Breast epithelium (tissue), 4 donors: ENCODE data around the gene SREK1. TPM values are rescaled to one million over a fixed set of nuclear protein-coding genes. Genes with fewer than 3 reads are reported as not detected.

Experiments used
- DNase-seq, 2 donors: peaks; one replicate each; pipeline ENCODE4 v3.0.0-alpha.2; 2019; ENCODE audit warnings: low spot score in 2 of 2
- H3K27ac ChIP-seq, 2 donors: fragments of 200-600 bp; sonication (generic) in 1 of 2; one replicate each; pipeline ENCODE4 v1.5.1; 2016 to 2019; ENCODE audit warnings: mild to moderate bottlenecking in 1 of 2
- H3K27me3 ChIP-seq, 2 donors: fragments of 200-600 bp; sonication (generic) in 1 of 2; one replicate each; pipeline versions ENCODE4 v1.5.1 to v1.6.0; 2017 to 2019; ENCODE audit warnings: control low read depth in 1 of 2, mild to moderate bottlenecking in 1 of 2
- H3K36me3 ChIP-seq: fragments of 200-600 bp; one replicate; pipeline ENCODE4 v1.5.1; 2019
- H3K4me1 ChIP-seq, 2 donors: fragments of 200-600 bp; sonication (generic); one replicate each; pipeline ENCODE4 v1.5.1; 2016 to 2019; ENCODE audit warnings: control low read depth in 1 of 2
- H3K4me3 ChIP-seq, 3 donors: fragments of 200-600 bp; sonication (generic); 1 replicate in 2 of 3; 2 replicates in 1 of 3; pipeline ENCODE4 v1.5.1; 2016 to 2019; ENCODE audit warnings: mild to moderate bottlenecking in 3 of 3, moderate library complexity in 2 of 3
- H3K9me3 ChIP-seq, 2 donors: fragments of 200-600 bp; sonication (generic) in 1 of 2; one replicate each; pipeline ENCODE4 v1.5.1; 2016 to 2019; ENCODE audit warnings: control low read depth in 1 of 2
- POLR2A ChIP-seq: fragments of 450-650 bp; IDR thresholded peaks from one replicate; pipeline ENCODE4 v1.6.1; 2016; ENCODE audit warnings: antibody characterized with exemption, mild to moderate bottlenecking, moderate library complexity
- POLR2AphosphoS5 ChIP-seq, 3 donors: sonication (generic); formaldehyde crosslinking; IDR thresholded peaks; one replicate each; pipeline ENCODE4 v1.6.1; 2017; ENCODE audit warnings: antibody characterized with exemption in 3 of 3
- intact Hi-C: fragments of 100-400 bp; cut with DNase I; formaldehyde crosslinking; loops from one replicate; pipeline ENCODE4 v1.15.1; 2023; ENCODE audit warnings: low total_unique reads
- total RNA-seq, 3 donors: library from RNA; depleted of rRNA; stranded (reverse); fragments of >200 nt; gene quantifications; one replicate each; pipeline ENCODE4 v1.1.0, GENCODE V29; 2016
- TF ChIP-seq, protein P1 (sequence below), 3 donors: fragments of 450-650 bp; IDR thresholded peaks; one replicate each; pipeline ENCODE4 v1.5.1; 2016 to 2017; ENCODE audit warnings: antibody characterized with exemption in 3 of 3, mild to moderate bottlenecking in 3 of 3, moderate library complexity in 3 of 3

The SREK1 gene
- total RNA-seq, 3 donors from 2014 or later, result 91.2 to 170 (median 123) TPM

DNA sequence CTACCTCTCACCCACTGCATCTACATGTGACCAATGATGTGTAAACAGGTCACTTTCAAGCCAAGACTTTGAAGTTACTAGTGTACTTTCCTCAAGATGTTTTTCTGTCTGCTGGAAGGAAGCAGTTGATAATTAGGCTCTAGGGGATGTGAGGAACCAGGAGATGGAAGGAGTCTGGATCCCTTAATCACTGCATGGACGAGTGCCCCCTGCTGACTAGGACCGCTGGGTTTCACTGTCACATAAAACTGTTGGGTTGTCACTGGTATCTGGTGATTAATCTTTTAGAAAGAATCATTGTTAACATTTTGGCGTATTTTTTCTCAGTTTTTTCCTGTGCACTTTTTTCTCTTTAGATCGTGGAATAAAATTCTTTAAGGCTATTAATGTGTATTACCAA, 79.5 kb downstream of the SREK1 start:
- H3K9me3 ChIP-seq, result no peaks in the 10 kb centered on the region
- intact Hi-C loops, result loop anchor here (5.0 kb wide), 1 partner anchor 124 kb away; no protein-coding TSS in a partner anchor
- H3K27ac ChIP-seq, result no peak overlapping the region
- H3K4me3 ChIP-seq, result no peak overlapping the region
- TF ChIP-seq POLR2AphosphoS5 (IDR thresholded peaks at IDR 0.05), result no peak
- TF ChIP-seq POLR2A, result no peak
- TF ChIP-seq, protein P1, sequence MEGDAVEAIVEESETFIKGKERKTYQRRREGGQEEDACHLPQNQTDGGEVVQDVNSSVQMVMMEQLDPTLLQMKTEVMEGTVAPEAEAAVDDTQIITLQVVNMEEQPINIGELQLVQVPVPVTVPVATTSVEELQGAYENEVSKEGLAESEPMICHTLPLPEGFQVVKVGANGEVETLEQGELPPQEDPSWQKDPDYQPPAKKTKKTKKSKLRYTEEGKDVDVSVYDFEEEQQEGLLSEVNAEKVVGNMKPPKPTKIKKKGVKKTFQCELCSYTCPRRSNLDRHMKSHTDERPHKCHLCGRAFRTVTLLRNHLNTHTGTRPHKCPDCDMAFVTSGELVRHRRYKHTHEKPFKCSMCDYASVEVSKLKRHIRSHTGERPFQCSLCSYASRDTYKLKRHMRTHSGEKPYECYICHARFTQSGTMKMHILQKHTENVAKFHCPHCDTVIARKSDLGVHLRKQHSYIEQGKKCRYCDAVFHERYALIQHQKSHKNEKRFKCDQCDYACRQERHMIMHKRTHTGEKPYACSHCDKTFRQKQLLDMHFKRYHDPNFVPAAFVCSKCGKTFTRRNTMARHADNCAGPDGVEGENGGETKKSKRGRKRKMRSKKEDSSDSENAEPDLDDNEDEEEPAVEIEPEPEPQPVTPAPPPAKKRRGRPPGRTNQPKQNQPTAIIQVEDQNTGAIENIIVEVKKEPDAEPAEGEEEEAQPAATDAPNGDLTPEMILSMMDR (IDR thresholded peaks at IDR 0.05), result no peak
- H3K27me3 ChIP-seq, result no peaks in the 10 kb centered on the region
- H3K4me1 ChIP-seq, result no peaks in the 10 kb centered on the region
- H3K36me3 ChIP-seq, result no peaks in the 10 kb centered on the region
- no peak for DNase-seq

DNA sequence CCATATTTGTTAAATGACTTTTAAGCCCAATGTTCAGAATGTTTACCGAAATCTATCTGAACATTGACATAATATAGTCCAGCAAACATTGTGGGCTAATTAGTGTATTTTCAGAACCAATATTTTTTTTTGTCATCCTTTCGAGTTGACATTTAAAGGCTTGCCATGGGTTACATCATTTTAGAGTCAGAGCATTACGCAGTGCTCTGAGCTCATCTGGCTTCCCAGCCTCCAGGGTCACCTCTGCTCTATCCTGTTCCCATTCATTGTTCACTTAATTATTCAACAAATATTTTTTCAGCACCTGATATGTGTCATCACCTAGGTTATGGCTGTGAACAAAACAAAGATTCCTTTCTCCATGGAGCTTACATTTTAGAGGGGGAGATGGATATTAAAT, 80.2 kb downstream of the SREK1 start:
- TF ChIP-seq POLR2A (no peak), POLR2AphosphoS5 (IDR thresholded peaks at IDR 0.05) (no peak)
- TF ChIP-seq, protein P1 (IDR thresholded peaks at IDR 0.05), result no peak
- Histone ChIP-seq H3K36me3 (no peaks in the 10 kb centered on the region), H3K4me3 (no peak overlapping the region), H3K27ac (no peak overlapping the region), H3K4me1 (no peaks in the 10 kb centered on the region), H3K9me3 (no peaks in the 10 kb centered on the region), H3K27me3 (no peaks in the 10 kb centered on the region)
- intact Hi-C loops, result loop anchor here (5.0 kb wide), 1 partner anchor 123 kb away; no protein-coding TSS in a partner anchor
- no peak for DNase-seq

DNA sequence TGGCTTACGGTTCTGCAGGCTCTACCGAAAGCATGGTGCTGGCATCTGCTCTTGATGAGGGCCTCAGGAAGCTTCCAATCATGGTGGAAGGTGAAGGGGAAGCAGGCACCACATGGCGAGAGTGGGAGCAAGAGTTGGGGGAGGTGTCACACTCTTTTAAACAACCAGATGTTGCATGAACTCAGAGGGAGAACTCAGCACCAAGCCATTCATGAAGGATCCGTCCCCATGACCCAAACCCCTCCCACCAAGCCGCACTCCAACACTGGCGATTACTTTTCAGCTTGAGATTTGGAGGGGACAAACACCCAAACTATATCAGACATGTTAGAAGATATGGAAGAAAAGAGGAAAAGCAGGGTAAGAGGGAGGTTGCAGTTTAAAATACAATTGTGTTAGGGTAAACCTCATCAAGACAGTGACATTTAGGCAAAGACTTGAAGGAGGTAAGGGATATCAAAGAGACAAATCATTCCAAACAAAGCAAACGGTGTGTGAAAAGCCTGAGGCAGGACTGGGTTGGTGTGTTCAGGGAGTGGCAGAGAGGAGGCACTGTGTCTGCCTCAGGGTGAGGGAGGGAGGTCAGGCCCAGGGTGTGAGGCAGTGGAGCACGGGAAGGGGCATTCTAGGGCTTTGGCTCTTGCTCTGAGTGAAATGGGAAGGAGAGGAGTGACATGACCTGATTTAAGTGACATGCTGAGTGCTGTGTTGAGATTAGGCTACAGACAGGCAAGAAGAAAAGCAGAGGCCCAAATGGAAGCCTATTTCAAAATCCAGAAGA, 80.9 kb downstream of the SREK1 start:
- no peak for DNase-seq

DNA sequence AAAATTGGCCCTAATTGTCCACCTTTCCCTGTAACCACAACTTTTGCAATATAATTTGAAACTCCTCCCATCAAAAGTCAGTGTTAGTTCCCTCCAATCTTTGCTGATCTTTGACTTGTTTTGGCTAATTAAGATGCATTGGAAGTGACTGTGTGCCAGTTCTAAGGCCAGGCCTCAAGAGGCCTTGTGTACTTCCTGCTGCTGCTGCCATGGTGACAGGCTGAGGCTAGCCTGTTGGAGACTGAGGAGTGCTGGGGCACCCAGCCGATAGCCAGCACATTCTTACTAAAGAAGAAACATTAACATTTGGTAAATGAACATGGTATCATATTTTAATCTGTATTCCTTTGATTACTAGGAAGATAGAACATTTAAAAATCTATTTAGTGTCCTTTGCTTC, 86.5 kb downstream of the SREK1 start:
- no peak for DNase-seq
- no peaks in the 10 kb centered on the region for H3K36me3 ChIP-seq
- TF ChIP-seq POLR2A, result no peak
- TF ChIP-seq, protein P1 (IDR thresholded peaks at IDR 0.05), result no peak
- no peaks in the 10 kb centered on the region for H3K27me3 ChIP-seq
- H3K4me1 ChIP-seq, result no peaks in the 10 kb centered on the region
- H3K9me3 ChIP-seq, result no peaks in the 10 kb centered on the region
- intact Hi-C loops, result no loop called here
- H3K4me3 ChIP-seq, result no peak overlapping the region
- no peak overlapping the region for H3K27ac ChIP-seq

More for the DNA sequence above, 80.9 kb downstream of the SREK1 start:
- no peak overlapping the region for H3K27ac ChIP-seq
- no peaks in the 10 kb centered on the region for H3K9me3 ChIP-seq
- no peaks in the 10 kb centered on the region for H3K36me3 ChIP-seq
- no peaks in the 10 kb centered on the region for H3K27me3 ChIP-seq
- no peak overlapping the region for H3K4me3 ChIP-seq
- H3K4me1 ChIP-seq, result no peaks in the 10 kb centered on the region
- TF ChIP-seq, protein P1 (IDR thresholded peaks at IDR 0.05), result no peak
- TF ChIP-seq POLR2A, result no peak
- no peak for TF ChIP-seq POLR2AphosphoS5 (IDR thresholded peaks at IDR 0.05)
- intact Hi-C loops, result loop anchor here (5.0 kb wide), 2 partner anchors 122 to 442 kb away; no protein-coding TSS in a partner anchor

DNA sequence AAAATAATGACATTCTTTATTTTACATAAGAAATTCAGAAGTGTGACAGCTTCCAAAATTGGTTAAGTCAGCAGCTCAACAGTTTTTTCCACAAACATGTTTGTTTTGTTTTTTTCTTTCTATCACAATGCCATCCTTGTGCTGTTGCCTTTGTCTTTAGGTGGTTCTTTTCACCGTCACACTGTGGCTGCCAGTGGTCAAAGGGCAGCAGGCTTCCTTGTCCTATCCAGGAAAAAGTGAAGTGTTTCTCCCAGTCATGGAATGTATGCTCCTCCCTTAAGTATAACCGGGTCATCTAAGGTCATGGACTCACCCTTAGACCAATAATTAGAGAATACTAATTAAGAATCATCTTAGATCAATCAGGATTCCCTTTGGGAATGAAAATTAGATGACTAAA, 87.4 kb downstream of the SREK1 start:
- intact Hi-C loops, result no loop called here
- H3K9me3 ChIP-seq, result no peaks in the 10 kb centered on the region
- TF ChIP-seq POLR2AphosphoS5 (IDR thresholded peaks at IDR 0.05), result no peak
- TF ChIP-seq POLR2A, result no peak
- TF ChIP-seq, protein P1 (IDR thresholded peaks at IDR 0.05), result no peak
- H3K4me3 ChIP-seq, result no peak overlapping the region
- H3K27me3 ChIP-seq, result no peaks in the 10 kb centered on the region
- H3K4me1 ChIP-seq, result no peaks in the 10 kb centered on the region
- H3K36me3 ChIP-seq, result no peaks in the 10 kb centered on the region
- DNase-seq, result no peak
- no peak overlapping the region for H3K27ac ChIP-seq
